Choroid plexus epithelial cell (primary cell): ENCODE measurements around the gene SSNA1.
A peak's percentile ranks its signal among the peaks of the same experiment; 100 is the strongest.

Experiments
- DNase-seq: peaks from one replicate; pipeline ENCODE4 v3.0.0-alpha.2; 2010; ENCODE audit warnings: low read depth
- H3K4me3 ChIP-seq: 2 replicates; pipeline ENCODE4 v1.5.1; 2011; ENCODE audit warnings: low read depth, mild to moderate bottlenecking, control low read depth, low read length, moderate library complexity
- TF ChIP-seq, protein P1 (sequence below): conservative IDR thresholded peaks from 2 replicates; pipeline ENCODE4 v1.5.1; 2011; ENCODE audit warnings: low read depth, mild to moderate bottlenecking, control low read depth, inconsistent platforms, low read length, moderate library complexity

The SSNA1 gene

DNA sequence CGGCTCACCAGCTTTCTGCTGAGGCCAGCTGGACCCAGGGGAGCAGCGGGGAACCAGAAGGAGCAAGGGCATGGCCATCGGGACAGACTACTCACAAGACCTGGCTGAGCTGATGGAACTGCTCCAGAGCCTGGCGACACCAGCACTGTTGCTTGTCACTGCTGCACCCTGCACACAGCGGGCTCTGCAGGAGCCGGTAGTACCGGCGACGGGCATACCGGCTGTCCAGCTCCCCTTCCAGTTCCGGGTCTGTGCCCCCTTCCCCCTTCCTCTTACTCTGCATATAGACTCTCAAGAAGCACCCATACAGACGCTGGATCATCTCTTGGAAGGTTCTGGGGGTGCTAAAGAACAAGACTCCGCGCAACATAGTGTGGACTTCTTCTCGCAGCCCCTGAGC, 1.1 kb upstream of the SSNA1 start:
- H3K4me3 ChIP-seq: peak overlapping the region; percentile 67
- no peak for DNase-seq
- TF ChIP-seq, protein P1, sequence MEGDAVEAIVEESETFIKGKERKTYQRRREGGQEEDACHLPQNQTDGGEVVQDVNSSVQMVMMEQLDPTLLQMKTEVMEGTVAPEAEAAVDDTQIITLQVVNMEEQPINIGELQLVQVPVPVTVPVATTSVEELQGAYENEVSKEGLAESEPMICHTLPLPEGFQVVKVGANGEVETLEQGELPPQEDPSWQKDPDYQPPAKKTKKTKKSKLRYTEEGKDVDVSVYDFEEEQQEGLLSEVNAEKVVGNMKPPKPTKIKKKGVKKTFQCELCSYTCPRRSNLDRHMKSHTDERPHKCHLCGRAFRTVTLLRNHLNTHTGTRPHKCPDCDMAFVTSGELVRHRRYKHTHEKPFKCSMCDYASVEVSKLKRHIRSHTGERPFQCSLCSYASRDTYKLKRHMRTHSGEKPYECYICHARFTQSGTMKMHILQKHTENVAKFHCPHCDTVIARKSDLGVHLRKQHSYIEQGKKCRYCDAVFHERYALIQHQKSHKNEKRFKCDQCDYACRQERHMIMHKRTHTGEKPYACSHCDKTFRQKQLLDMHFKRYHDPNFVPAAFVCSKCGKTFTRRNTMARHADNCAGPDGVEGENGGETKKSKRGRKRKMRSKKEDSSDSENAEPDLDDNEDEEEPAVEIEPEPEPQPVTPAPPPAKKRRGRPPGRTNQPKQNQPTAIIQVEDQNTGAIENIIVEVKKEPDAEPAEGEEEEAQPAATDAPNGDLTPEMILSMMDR: no peak

- TF ChIP-seq, protein P1: no peak
- H3K4me3 ChIP-seq: peak overlapping the region; percentile 67
- DNase-seq: no peak
Observed at GRCh38 chr9:137188086-137188489, 388 bp upstream of the SSNA1 start.

DNA sequence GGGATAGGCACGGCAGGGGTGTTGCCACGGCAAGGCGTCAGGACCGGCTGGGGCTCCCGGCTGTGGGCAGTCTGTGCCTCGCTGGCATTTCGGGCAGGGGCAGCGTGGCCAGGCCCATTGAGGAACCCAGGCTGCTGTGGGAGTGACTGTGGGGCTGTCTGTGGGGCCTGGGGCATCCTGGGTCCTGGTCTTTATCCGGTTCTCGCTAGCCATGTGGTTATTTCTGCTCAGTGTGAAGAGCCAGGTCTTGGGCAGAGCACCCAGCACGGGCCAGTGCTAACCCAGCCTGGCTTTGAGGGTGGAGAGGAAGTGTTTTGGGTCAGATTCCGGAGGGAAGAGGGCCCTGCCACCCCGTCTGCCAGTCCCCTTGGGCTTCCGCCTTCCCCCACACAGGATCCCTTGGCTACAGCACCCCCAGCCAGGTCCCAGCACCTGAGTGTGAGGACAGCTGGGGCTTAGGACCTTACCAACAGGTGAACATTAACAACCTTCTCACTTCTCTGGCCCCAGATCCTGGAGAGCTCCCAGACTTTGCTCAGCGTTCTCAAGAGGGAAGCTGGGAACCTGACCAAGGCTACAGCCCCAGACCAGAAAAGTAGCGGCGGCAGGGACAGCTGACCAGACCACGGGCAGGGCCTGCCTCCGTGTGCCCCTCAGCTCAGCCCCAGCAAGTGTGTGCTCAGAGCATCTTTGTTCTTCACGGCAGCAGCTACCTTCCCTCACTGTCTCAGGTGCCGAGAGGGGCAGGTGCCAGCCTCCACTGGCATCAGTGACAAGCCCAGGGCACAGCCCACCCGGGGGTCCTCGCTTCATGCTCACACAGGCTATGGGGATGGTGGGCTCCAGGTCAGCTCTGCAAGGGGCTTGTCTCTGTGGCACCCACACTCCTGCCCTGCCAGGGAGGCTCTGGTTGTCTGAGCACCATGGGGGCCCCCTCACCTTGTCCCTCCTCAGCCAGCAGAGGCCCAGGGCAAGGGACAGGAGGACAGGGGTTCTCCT, 1.1 kb downstream of the SSNA1 start:
- TF ChIP-seq, protein P1: no peak
- H3K4me3 ChIP-seq: peak overlapping the region; percentile 67
- DNase-seq: no peak

- no peak overlapping the region for H3K4me3 ChIP-seq
- DNase-seq: no peak
- TF ChIP-seq, protein P1: no peak
Observed at GRCh38 chr9:137190315-137190856, 1.9 kb downstream of the SSNA1 start.

DNA sequence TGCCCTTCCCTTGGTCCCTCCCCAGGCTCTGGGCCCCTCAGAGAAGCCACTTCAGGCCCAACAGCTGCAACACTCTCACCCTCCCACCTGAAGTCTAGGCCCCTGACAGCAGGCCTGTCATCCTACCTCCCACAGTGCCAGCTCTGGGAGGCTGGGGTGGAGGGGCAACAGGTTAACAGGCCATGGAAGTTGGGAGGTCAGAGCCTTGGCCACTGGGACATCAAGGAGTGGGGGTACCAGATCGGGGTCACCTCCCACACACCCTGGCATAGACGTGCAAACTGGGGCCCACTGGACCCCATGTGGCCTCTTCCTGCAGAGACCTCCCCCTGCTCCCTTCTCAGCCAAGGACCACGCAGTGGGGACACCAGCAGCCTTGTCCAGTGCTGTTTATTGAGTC, 2.8 kb downstream of the SSNA1 start:
- no peak for DNase-seq
- TF ChIP-seq, protein P1: no peak

GRCh38 chr9:137191691-137192447, 3.4 kb downstream of the SSNA1 start:
- H3K4me3 ChIP-seq: no peak overlapping the region
- DNase-seq: no peak
- TF ChIP-seq, protein P1: no peak

More for the DNA sequence above, 2.8 kb downstream of the SSNA1 start:
- H3K4me3 ChIP-seq: no peak overlapping the region
